C4-2B (cell line): ENCODE measurements around the gene CYP2U1.
A peak's percentile ranks its signal among the peaks of the same experiment; 100 is the strongest.

Source experiments
- CTCF ChIP-seq: fragments of 450-650 bp; conservative IDR thresholded peaks from 2 replicates; pipeline ENCODE4 v1.5.1; 2017; ENCODE audit warnings: mild to moderate bottlenecking
- ZFX ChIP-seq: fragments of 450-650 bp; IDR thresholded peaks from 2 replicates; pipeline ENCODE4 v1.6.1; 2017

- TF ChIP-seq CTCF (peak; percentile 79), ZFX (no peak)
Measured at GRCh38 chr4:107913283-107913899, 18.0 kb upstream of the CYP2U1 start.
